IPS DF 6.9 (cell line): ENCODE results near the gene IL20RA.

Experiments
- DNase-seq: peaks from one replicate; pipeline ENCODE4 v3.0.0-alpha.2; 2013; ENCODE audit warnings: low read depth, low spot score
- H3K27ac ChIP-seq: one replicate; pipeline ENCODE4 v1.5.1; 2013; ENCODE audit warnings: low read length, control low read depth
- H3K27me3 ChIP-seq: 2 replicates; pipeline ENCODE4 v1.6.1; 2013; ENCODE audit warnings: mild to moderate bottlenecking, low read length; ENCODE audit not compliant: control insufficient read depth, insufficient read depth
- H3K36me3 ChIP-seq: 2 replicates; pipeline ENCODE4 v1.6.1; 2013; ENCODE audit warnings: low read length; ENCODE audit not compliant: control insufficient read depth, insufficient read depth
- H3K4me1 ChIP-seq: 2 replicates; pipeline ENCODE4 v1.6.1; 2013; ENCODE audit warnings: low read length; ENCODE audit not compliant: control insufficient read depth, insufficient read depth
- H3K4me3 ChIP-seq: 2 replicates; pipeline ENCODE4 v1.5.1; 2013; ENCODE audit warnings: mild to moderate bottlenecking, low read length
- H3K9me3 ChIP-seq: 2 replicates; pipeline ENCODE4 v1.6.1; 2013; ENCODE audit warnings: low read length, inconsistent platforms; ENCODE audit not compliant: control insufficient read depth, insufficient read depth
- WGBS: extraction: QIAGEN DNeasy Blood & Tissue Kit; methylation state at CpG from one replicate; pipeline ENCODE4 v1.1.7; 2013; ENCODE audit warnings: mixed read lengths, missing lambda C conversion rate; ENCODE audit not compliant: insufficient read length, insufficient coverage; 5-methylcytosine and 5-hydroxymethylcytosine counted together

IL20RA gene

GRCh38 chr6:137045222-137045789 is 541 bp upstream of the IL20RA start:
- no peak for DNase-seq
- no CpG with 5 or more reads among the region's 7 CpGs for WGBS
- H3K4me1 ChIP-seq = no peaks in the 10 kb centered on the region

GRCh38 chr6:137043710-137044365 is 927 bp downstream of the IL20RA start:
- peak overlapping the region; percentile 72; the same call in 1 of the 2 replicates for H3K4me3 ChIP-seq
- no peaks in the 10 kb centered on the region for H3K36me3 ChIP-seq
- peak; percentile 9 for DNase-seq
- no peak overlapping the region for H3K27ac ChIP-seq
- H3K27me3 ChIP-seq = peaks cover 6% of the 10 kb centered on the region; the same call in 1 of the 2 replicates
- WGBS = no CpG with 5 or more reads among the region's 42 CpGs
- H3K4me1 ChIP-seq = no peaks in the 10 kb centered on the region
- H3K9me3 ChIP-seq = no peaks in the 10 kb centered on the region

More at GRCh38 chr6:137045222-137045789, 541 bp upstream of the IL20RA start:
- Histone ChIP-seq H3K36me3 (no peaks in the 10 kb centered on the region), H3K27ac (no peak overlapping the region), H3K27me3 (peaks cover 6% of the 10 kb centered on the region; the same call in 1 of the 2 replicates), H3K9me3 (no peaks in the 10 kb centered on the region), H3K4me3 (no peak overlapping the region; the same call in 1 of the 2 replicates)

- H3K27me3 ChIP-seq = peaks cover 6% of the 10 kb centered on the region; the same call in 1 of the 2 replicates
Measured at GRCh38 chr6:137040393-137040792, 4.4 kb downstream of the IL20RA start.

GRCh38 chr6:137039010-137039409 is 5.8 kb downstream of the IL20RA start:
- Histone ChIP-seq H3K9me3 (no peaks in the 10 kb centered on the region), H3K4me3 (no peak overlapping the region), H3K27me3 (peaks cover 3% of the 10 kb centered on the region; the same call in 1 of the 2 replicates), H3K36me3 (no peaks in the 10 kb centered on the region), H3K27ac (no peak overlapping the region), H3K4me1 (no peaks in the 10 kb centered on the region)
- no peak for DNase-seq
- no CpG with 5 or more reads among the region's 4 CpGs for WGBS

More at GRCh38 chr6:137040393-137040792, 4.4 kb downstream of the IL20RA start:
- no peaks in the 10 kb centered on the region for H3K36me3 ChIP-seq
- H3K9me3 ChIP-seq = no peaks in the 10 kb centered on the region
- no peak overlapping the region for H3K27ac ChIP-seq
- H3K4me3 ChIP-seq = no peak overlapping the region
- no peaks in the 10 kb centered on the region for H3K4me1 ChIP-seq
- DNase-seq = no peak

GRCh38 chr6:137036566-137037300 is 8.0 kb downstream of the IL20RA start:
- Histone ChIP-seq H3K4me3 (no peak overlapping the region), H3K36me3 (no peaks in the 10 kb centered on the region), H3K4me1 (no peaks in the 10 kb centered on the region), H3K9me3 (no peaks in the 10 kb centered on the region), H3K27ac (no peak overlapping the region), H3K27me3 (no peaks in the 10 kb centered on the region)
- no CpG with 5 or more reads among the region's 6 CpGs for WGBS
- DNase-seq = no peak

- H3K4me3 ChIP-seq = no peak overlapping the region
- H3K9me3 ChIP-seq = no peaks in the 10 kb centered on the region
- no peaks in the 10 kb centered on the region for H3K4me1 ChIP-seq
- no peaks in the 10 kb centered on the region for H3K27me3 ChIP-seq
- H3K27ac ChIP-seq = no peak overlapping the region
- WGBS = no CpG with 5 or more reads among the region's 2 CpGs
- H3K36me3 ChIP-seq = no peaks in the 10 kb centered on the region
- no peak for DNase-seq
Measured at GRCh38 chr6:137033828-137034227, 10.9 kb downstream of the IL20RA start.

GRCh38 chr6:137031122-137031521 is 13.6 kb downstream of the IL20RA start:
- DNase-seq = no peak
- no peaks in the 10 kb centered on the region for H3K27me3 ChIP-seq
- WGBS = no CpG with 5 or more reads among the region's 3 CpGs

GRCh38 chr6:137028912-137029311 is 15.9 kb downstream of the IL20RA start:
- H3K4me3 ChIP-seq = no peak overlapping the region
- WGBS = no CpG with 5 or more reads among the region's 2 CpGs
- no peak overlapping the region for H3K27ac ChIP-seq
- no peak for DNase-seq
- no peaks in the 10 kb centered on the region for H3K27me3 ChIP-seq
- no peaks in the 10 kb centered on the region for H3K9me3 ChIP-seq
- no peaks in the 10 kb centered on the region for H3K4me1 ChIP-seq
- H3K36me3 ChIP-seq = no peaks in the 10 kb centered on the region

More at GRCh38 chr6:137031122-137031521, 13.6 kb downstream of the IL20RA start:
- Histone ChIP-seq H3K27ac (no peak overlapping the region), H3K4me3 (no peak overlapping the region), H3K36me3 (no peaks in the 10 kb centered on the region), H3K4me1 (no peaks in the 10 kb centered on the region), H3K9me3 (no peaks in the 10 kb centered on the region)

- no peak for DNase-seq
- Histone ChIP-seq H3K36me3 (no peaks in the 10 kb centered on the region), H3K27ac (no peak overlapping the region), H3K4me1 (no peaks in the 10 kb centered on the region), H3K4me3 (no peak overlapping the region), H3K27me3 (no peaks in the 10 kb centered on the region), H3K9me3 (no peaks in the 10 kb centered on the region)
- WGBS = no CpG with 5 or more reads among the region's 8 CpGs
Measured at GRCh38 chr6:137025786-137026730, 18.7 kb downstream of the IL20RA start.
